Endothelial cell of umbilical vein (primary cell): Measurements from ENCODE around the gene LUZP2. TPM values are rescaled to one million over a fixed set of nuclear protein-coding genes. Genes with fewer than 3 reads are reported as not detected.

Experiments
- BruUV-seq: library from RNA; stranded (reverse); fragments of 400-500 nt; replicated peaks from 2 replicates; lab custom pipeline; 2021; lab: Mats Ljungman, UMichigan
- CTCF ChIA-PET: fragments of 300-600, 350-600 bp; sonication (Branson Sonifier 250); formaldehyde crosslinking; loops from one replicate; lab custom pipeline; 2021; ENCODE audit warnings: antibody characterized with exemption, inconsistent platforms; lab: Charles Lee
- POLR2A ChIA-PET: fragments of 300-600, 350-600 bp; sonication (Branson Sonifier 250); formaldehyde crosslinking; loops from one replicate; lab custom pipeline; 2021; ENCODE audit warnings: antibody characterized with exemption, inconsistent platforms; lab: Charles Lee
- DNase-seq: peaks from one replicate; pipeline ENCODE4 v3.0.0-alpha.2; 2011; ENCODE audit warnings: low read depth, low spot score
- FAIRE-seq: peaks from 2 replicates; lab custom pipeline; 2011; peaks lifted over from hg19 to GRCh38; lab: Jason Lieb, UNC
- H2AFZ ChIP-seq: 2 replicates; pipeline ENCODE4 v1.6.0; 2012; ENCODE audit warnings: low read depth, low read length, control low read depth, inconsistent platforms
- H3K27ac ChIP-seq: 2 replicates; pipeline ENCODE4 v1.5.1; 2011; ENCODE audit warnings: low read depth, mild to moderate bottlenecking, control low read depth, low read length, moderate library complexity; ENCODE audit not compliant: insufficient read depth
- H3K27me3 ChIP-seq, 2 experiments: 2 replicates each; pipeline versions ENCODE4 v1.6.0 to v1.6.1; 2011; ENCODE audit warnings: low read length in 2 of 2, mixed read lengths in 1 of 2; ENCODE audit not compliant: control insufficient read depth in 2 of 2, insufficient read depth in 2 of 2
- H3K36me3 ChIP-seq, 2 experiments: 2 replicates in 1 of 2; 3 replicates in 1 of 2; pipeline ENCODE4 v1.5.1; 2011; ENCODE audit warnings: low read length in 2 of 2, mild to moderate bottlenecking in 1 of 2, moderate library complexity in 1 of 2; ENCODE audit not compliant: control insufficient read depth in 2 of 2, insufficient read depth in 2 of 2; ENCODE audit errors: extremely low read depth in 1 of 2
- H3K4me1 ChIP-seq: 3 replicates; pipeline ENCODE4 v1.5.1; 2011; ENCODE audit warnings: mild to moderate bottlenecking, low read length; ENCODE audit not compliant: control insufficient read depth, insufficient read depth; ENCODE audit errors: extremely low read depth
- H3K4me2 ChIP-seq: 2 replicates; pipeline ENCODE4 v1.6.1; 2011; ENCODE audit warnings: low read length, control low read depth, mixed read lengths; ENCODE audit not compliant: insufficient read depth
- H3K4me3 ChIP-seq, 3 experiments: fragments of 200-600 bp in 1 of 3; sonication (generic), shearing (Covaris generic) in 1 of 3; replicated peaks in 1 of 3; 2 replicates each; pipeline ENCODE4 v1.5.1; 2011 to 2016; ENCODE audit warnings: control low read depth in 3 of 3, low read length in 3 of 3, mild to moderate bottlenecking in 2 of 3, inconsistent platforms in 1 of 3, low read depth in 1 of 3, moderate library complexity in 1 of 3; ENCODE audit not compliant: insufficient read depth in 1 of 3
- H3K79me2 ChIP-seq: 2 replicates; pipeline ENCODE4 v1.6.0; 2012; ENCODE audit warnings: low read length, inconsistent platforms; ENCODE audit not compliant: control insufficient read depth, insufficient read depth
- H3K9ac ChIP-seq: replicated peaks from 2 replicates; pipeline ENCODE3; 2011; ENCODE audit warnings: low read length, control low read depth; ENCODE audit not compliant: insufficient read depth; ENCODE audit errors: extremely low read depth
- H3K9me1 ChIP-seq: replicated peaks from 3 replicates; pipeline ENCODE4 v1.6.0; 2011; ENCODE audit warnings: mild to moderate bottlenecking, low read length; ENCODE audit not compliant: control insufficient read depth, insufficient read depth; ENCODE audit errors: extremely low read depth
- H3K9me3 ChIP-seq: replicated peaks from 2 replicates; pipeline ENCODE4 v1.5.1; 2012; ENCODE audit warnings: low read length, inconsistent platforms; ENCODE audit not compliant: control insufficient read depth, insufficient read depth
- H4K20me1 ChIP-seq: replicated peaks from 2 replicates; pipeline ENCODE3; 2011; ENCODE audit warnings: mild to moderate bottlenecking, low read length; ENCODE audit not compliant: control insufficient read depth, insufficient read depth; ENCODE audit errors: extremely low read depth
- EZH2 ChIP-seq: IDR thresholded peaks from 2 replicates; pipeline ENCODE4 v1.6.1; 2012; ENCODE audit warnings: borderline replicate concordance, low read depth, mild to moderate bottlenecking, moderate library complexity, low read length, inconsistent platforms; ENCODE audit not compliant: severe bottlenecking
- FOS ChIP-seq: IDR thresholded peaks from 2 replicates; pipeline ENCODE4 v1.6.1; 2011; ENCODE audit warnings: mild to moderate bottlenecking, low read length, moderate library complexity, borderline replicate concordance; ENCODE audit not compliant: insufficient read depth
- GATA2 ChIP-seq: IDR thresholded peaks from 2 replicates; pipeline ENCODE4 v1.7.0; 2011; ENCODE audit warnings: low read depth, mild to moderate bottlenecking, moderate library complexity, mixed read lengths, low read length; ENCODE audit not compliant: insufficient read length, insufficient read depth
- JUN ChIP-seq: IDR thresholded peaks from 2 replicates; pipeline ENCODE4 v1.6.1; 2011; ENCODE audit warnings: borderline replicate concordance, low read depth; ENCODE audit not compliant: insufficient read length, insufficient read depth
- MYC ChIP-seq: IDR thresholded peaks from one replicate; pipeline ENCODE4 v1.6.1; 2011; ENCODE audit warnings: mild to moderate bottlenecking, low read depth, low read length
- POLR2A ChIP-seq: IDR thresholded peaks from 2 replicates; pipeline ENCODE4 v1.6.1; 2012; ENCODE audit warnings: low read depth, mild to moderate bottlenecking, control low read depth, low read length
- POLR2AphosphoS5 ChIP-seq: IDR thresholded peaks from 2 replicates; pipeline ENCODE4 v1.6.1; 2012; ENCODE audit warnings: low read depth, mild to moderate bottlenecking, control low read depth, low read length, moderate library complexity; ENCODE audit not compliant: insufficient read depth
- dilution Hi-C: fragments of 300-500 bp; cut with MboI; formaldehyde crosslinking; loops from one replicate; pipeline ENCODE4 v1.15.0; 2019; ENCODE audit warnings: low sequenced_read_pairs; ENCODE audit not compliant: extremely low pct_ligation_motif_present
- intact Hi-C: fragments of 100-400 bp; cut with micrococcal nuclease; formaldehyde crosslinking; loops from one replicate; pipeline ENCODE4 v1.10.0; 2022
- polyA plus RNA-seq, 4 experiments: library from polyadenylated mRNA; depleted of rRNA in 3 of 4; stranded (reverse) in 3 of 4; unstranded in 1 of 4; fragments of >200 nt; gene quantifications; 2 replicates each; pipeline versions ENCODE4 v1.2.1 to v1.2.3, GENCODE V29; 2011 to 2012; ENCODE audit warnings: missing spikeins in 1 of 4
- total RNA-seq: library from RNA; stranded (reverse); gene quantifications from 2 replicates; pipeline ENCODE4 v1.2.3, GENCODE V29; 2021
- TF ChIP-seq, protein P1 (sequence below): IDR thresholded peaks from 2 replicates; pipeline ENCODE4 v1.6.1; 2011; ENCODE audit not compliant: insufficient read depth, insufficient read length
- TF ChIP-seq, protein P2 (sequence below), 2 donors: IDR thresholded peaks; 1 replicate in 1 of 2; 2 replicates in 1 of 2; pipeline ENCODE4 v1.5.1; 2011; ENCODE audit warnings: low read length in 2 of 2, mild to moderate bottlenecking in 2 of 2, moderate library complexity in 2 of 2, control low read depth in 1 of 2, inconsistent platforms in 1 of 2, low read depth in 1 of 2; ENCODE audit not compliant: insufficient read depth in 1 of 2; ENCODE audit errors: extremely low read depth in 1 of 2

LUZP2 gene
- total and polyA plus RNA-seq, 2 donors (not counting 3 experiments of a cell fraction or from before 2014, with no cell fraction given), result 0.07 TPM; not detected in 1

DNA sequence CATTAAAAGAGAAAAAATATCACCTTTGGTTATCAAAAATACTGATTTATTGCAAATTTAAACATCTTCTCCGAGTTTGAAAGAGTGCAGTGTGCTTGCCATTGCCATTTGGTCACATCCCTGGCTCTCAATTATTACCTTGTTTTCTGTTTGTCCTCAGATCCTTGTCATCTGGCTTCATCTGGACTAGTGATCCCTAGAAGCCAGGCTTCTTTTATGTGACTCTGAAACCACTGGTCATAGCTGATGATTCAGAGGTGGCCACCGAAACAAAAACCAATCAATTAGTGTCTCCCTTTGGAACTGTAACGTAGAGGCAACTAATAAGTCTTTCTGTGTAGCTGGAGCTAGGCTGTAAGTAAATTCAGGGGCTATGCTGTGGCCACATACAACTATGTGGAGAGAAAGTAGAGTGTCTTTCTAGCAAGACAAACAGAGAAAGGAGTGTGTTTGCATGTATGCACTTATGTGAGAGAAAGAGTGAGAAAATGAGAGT lies 237.9 kb downstream of the LUZP2 start:
- Histone ChIP-seq H3K4me1 (no peaks in the 10 kb centered on the region), H3K9ac (no peak overlapping the region), H3K4me2 (no peak overlapping the region), H3K4me3 (no peak overlapping the region), H3K27me3 (no peaks in the 10 kb centered on the region), H3K79me2 (no peaks in the 10 kb centered on the region), H3K36me3 (no peaks in the 10 kb centered on the region), H2AFZ (no peak overlapping the region), H4K20me1 (no peaks in the 10 kb centered on the region), H3K27ac (no peak overlapping the region), H3K9me3 (no peaks in the 10 kb centered on the region), H3K9me1 (no peaks in the 10 kb centered on the region)
- intact Hi-C loops (no loop called here), dilution Hi-C loops (no loop called here)
- BruUV-seq, result no TSS peak
- POLR2A ChIA-PET, result no interaction called here
- FAIRE-seq (no peak), DNase-seq (no peak)
- CTCF ChIA-PET, result no interaction called here
- no peak for TF ChIP-seq FOS
- TF ChIP-seq, protein P1, sequence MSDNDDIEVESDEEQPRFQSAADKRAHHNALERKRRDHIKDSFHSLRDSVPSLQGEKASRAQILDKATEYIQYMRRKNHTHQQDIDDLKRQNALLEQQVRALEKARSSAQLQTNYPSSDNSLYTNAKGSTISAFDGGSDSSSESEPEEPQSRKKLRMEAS, result no peak
- TF ChIP-seq, protein P2, sequence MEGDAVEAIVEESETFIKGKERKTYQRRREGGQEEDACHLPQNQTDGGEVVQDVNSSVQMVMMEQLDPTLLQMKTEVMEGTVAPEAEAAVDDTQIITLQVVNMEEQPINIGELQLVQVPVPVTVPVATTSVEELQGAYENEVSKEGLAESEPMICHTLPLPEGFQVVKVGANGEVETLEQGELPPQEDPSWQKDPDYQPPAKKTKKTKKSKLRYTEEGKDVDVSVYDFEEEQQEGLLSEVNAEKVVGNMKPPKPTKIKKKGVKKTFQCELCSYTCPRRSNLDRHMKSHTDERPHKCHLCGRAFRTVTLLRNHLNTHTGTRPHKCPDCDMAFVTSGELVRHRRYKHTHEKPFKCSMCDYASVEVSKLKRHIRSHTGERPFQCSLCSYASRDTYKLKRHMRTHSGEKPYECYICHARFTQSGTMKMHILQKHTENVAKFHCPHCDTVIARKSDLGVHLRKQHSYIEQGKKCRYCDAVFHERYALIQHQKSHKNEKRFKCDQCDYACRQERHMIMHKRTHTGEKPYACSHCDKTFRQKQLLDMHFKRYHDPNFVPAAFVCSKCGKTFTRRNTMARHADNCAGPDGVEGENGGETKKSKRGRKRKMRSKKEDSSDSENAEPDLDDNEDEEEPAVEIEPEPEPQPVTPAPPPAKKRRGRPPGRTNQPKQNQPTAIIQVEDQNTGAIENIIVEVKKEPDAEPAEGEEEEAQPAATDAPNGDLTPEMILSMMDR (IDR thresholded peaks at IDR 0.05; ENCODE audit: extremely low read depth in 1 of 2, insufficient read depth in 1 of 2, low read depth in 1 of 2, low read length in 2 of 2), result no peak
- TF ChIP-seq EZH2, result no peak
- TF ChIP-seq JUN, result no peak
- no peak for TF ChIP-seq POLR2AphosphoS5
- no peak for TF ChIP-seq GATA2
- TF ChIP-seq POLR2A, result no peak
- no peak for TF ChIP-seq MYC
